Fibroblast of the aortic adventitia (primary cell): ENCODE measurements around the gene LRRC28. TPM values are rescaled to one million over a fixed set of nuclear protein-coding genes. Genes with fewer than 3 reads are reported as not detected.

Experiments
- DNase-seq: peaks from one replicate; pipeline ENCODE4 v3.0.0-alpha.2; 2010; ENCODE audit warnings: low read depth
- H3K4me3 ChIP-seq: 2 replicates; pipeline ENCODE4 v1.5.1; 2011; ENCODE audit warnings: low read depth, mild to moderate bottlenecking, control low read depth, low read length, moderate library complexity
- total RNA-seq: library from RNA; depleted of rRNA; stranded (reverse); fragments of >200 nt; gene quantifications from 2 replicates; pipeline ENCODE4 v1.2.3, GENCODE V29; 2012; ENCODE audit warnings: low replicate concordance
- TF ChIP-seq, protein P1 (sequence below): IDR thresholded peaks from 2 replicates; pipeline ENCODE4 v1.5.1; 2011; ENCODE audit warnings: mild to moderate bottlenecking, low read length, control low read depth, inconsistent platforms; ENCODE audit not compliant: insufficient read depth

The LRRC28 gene
- total RNA-seq, 1 donor, result 28.0 TPM

DNA sequence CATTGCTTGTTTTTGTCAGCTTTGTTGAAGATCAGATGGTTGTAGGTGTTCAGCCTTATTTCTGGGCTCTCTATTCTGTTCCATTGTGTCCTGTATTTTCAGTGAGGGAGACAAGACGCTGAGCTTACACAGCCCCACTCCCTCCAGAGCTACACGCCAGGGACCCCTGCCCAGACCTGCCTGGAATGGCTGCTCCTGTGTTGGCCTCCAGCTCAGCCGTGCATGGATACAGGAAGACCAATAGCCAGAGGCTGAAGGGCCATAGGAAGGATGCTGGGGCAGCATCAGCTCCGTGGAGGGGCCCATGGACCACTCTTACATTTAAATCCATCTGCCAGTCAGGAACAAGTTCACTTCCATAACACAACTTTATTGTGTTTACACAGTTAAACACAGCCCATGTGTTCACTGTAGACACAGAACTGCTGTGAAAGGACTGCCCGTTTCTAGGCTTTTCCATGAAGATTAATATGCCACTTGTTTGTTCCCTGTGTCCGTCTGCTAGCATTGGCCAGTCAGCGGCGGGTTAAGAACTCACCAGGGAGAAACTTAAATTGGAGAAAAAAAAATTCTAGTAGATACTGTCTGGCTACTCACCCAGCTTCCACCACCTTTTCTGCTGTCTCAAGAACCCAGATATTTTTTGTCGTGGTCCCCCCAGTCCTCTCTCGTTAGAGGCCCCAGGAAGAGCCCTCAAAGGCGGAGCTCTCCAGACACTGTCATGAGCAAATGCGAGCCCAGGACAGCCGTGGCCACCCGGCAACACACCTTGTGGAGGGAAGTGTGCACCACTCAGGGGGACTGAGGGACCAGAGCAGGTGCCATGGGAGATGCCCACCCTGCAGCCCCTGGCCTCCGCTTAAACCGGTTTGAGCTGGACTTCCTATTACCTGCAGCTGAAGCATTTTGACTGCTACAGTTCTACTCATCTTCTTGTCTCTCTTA is 172.2 kb downstream of the LRRC28 start:
- no peak overlapping the region for H3K4me3 ChIP-seq
- DNase-seq, result no peak
- TF ChIP-seq, protein P1, sequence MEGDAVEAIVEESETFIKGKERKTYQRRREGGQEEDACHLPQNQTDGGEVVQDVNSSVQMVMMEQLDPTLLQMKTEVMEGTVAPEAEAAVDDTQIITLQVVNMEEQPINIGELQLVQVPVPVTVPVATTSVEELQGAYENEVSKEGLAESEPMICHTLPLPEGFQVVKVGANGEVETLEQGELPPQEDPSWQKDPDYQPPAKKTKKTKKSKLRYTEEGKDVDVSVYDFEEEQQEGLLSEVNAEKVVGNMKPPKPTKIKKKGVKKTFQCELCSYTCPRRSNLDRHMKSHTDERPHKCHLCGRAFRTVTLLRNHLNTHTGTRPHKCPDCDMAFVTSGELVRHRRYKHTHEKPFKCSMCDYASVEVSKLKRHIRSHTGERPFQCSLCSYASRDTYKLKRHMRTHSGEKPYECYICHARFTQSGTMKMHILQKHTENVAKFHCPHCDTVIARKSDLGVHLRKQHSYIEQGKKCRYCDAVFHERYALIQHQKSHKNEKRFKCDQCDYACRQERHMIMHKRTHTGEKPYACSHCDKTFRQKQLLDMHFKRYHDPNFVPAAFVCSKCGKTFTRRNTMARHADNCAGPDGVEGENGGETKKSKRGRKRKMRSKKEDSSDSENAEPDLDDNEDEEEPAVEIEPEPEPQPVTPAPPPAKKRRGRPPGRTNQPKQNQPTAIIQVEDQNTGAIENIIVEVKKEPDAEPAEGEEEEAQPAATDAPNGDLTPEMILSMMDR, result no peak

DNA sequence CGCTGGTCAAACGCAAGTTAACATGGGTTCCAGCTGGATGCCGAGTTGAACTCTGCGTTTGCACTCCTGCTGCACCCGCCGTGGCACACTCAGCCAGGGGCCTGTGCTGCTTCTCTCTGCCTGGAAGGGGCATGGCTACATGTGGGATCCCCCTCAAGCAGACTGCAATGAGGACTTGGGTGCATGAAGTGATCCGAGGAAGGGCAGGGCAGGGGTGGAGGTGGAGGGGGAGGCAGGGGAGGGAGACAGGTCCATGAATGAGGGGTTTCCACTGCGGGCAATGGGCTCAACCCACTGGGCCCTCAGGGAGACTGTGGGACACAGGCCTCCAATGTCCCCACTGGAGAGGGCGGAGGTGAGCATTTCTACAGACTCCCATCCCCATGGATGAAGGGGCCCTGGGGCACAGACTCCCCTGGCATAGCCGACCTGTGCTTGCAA is 172.9 kb downstream of the LRRC28 start:
- DNase-seq, result no peak
- no peak overlapping the region for H3K4me3 ChIP-seq
- TF ChIP-seq, protein P1, result no peak

DNA sequence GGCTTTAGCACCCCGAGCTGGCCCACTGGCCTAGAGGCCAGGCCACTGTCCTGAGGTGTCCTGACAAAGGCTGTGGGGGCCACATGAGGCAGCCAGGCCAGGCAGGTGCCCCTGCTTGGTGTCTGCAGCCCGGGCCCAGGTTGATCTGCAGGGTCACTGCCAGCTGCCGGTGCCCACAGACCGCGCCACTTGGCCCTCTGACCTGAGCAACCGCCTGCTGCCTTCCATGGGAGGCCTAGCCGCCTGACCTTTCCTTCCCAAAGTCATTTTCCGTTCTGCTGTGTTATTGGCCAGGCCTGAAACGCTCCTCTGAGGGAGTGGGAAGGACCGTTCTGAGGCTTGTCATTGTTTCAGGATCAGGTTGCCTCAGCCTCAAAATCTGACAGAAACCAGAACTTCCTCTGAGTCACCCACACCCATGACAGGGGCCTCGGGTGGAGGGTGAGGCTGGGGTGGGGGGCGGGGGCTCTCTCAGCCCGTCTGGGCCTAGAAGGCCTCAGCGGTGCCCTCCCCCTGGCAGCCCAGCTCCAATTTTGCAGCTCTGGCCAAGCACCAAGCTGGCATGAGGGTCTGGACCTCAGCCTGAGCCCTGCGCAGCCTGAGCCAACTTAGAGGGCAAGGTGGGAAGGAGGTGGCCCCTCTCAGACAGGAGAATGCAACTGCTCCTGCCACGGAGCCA is 173.8 kb downstream of the LRRC28 start:
- TF ChIP-seq, protein P1, result no peak
- DNase-seq, result peak; percentile 95
- H3K4me3 ChIP-seq, result no peak overlapping the region

DNA sequence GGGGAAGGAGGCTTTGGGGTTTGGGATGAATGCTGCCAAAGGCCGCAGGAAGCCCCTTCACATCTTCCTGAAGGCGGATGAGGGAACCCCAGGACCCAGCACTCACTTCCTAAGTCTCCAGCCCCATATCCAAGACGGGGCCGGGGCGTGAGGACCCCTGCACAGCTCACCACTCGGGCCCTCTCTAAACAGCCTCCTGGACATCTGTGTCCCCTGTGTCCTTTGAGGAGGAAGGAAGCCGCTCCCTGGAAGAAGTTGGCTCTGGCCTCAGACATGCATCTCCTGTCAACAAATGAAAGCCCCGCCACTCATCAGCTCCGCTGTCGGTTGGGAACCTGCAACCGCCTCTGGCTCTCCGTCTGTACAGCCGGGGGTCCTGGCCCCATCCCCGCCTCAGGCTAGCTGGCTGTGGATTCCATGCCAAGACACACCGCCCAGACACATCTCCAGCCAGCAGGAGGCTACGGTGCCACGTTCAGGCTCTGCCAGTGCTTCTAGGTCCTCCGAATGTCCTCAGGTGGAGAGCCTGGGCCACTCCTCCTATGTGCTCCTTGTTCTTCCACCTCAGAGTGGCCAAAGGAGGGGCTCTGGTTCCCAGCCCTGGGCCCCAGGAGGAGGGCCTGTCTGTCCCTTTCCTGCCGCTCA is 174.5 kb downstream of the LRRC28 start:
- no peak for DNase-seq
- H3K4me3 ChIP-seq, result no peak overlapping the region
- TF ChIP-seq, protein P1, result peak; percentile 12

DNA sequence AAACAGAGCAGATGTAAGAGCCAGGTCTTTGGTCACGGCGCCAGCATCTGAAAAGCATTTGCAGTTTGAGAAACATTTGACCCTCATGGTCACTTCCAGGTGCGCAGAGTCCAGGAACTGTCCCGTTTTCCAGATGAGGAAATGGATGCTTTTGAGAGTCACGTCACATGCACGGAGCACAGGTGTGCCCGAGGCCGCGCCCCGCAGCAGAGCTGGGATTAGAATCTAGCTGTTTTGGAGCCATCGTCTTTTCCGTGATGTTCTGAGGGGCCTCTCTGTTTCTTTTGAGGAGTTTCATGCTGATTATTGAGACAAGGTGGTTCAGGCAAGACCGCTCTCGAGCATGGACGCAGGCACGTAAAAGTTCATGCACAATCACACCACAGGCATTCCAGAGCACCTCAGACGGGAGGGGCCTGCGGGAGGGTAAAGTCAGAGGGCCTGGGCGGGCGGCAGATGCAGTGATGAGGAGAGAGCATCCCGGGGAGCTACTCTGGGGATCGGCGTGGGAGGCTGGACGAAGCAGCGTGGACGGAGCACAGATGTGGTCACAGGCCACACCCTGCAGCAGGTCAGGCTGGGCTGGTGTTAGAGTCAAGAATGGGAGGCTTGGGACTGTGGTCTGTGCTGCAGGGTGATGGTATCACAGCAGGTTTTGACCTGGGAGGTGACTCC is 175.3 kb downstream of the LRRC28 start:
- TF ChIP-seq, protein P1, result no peak
- H3K4me3 ChIP-seq, result no peak overlapping the region
- no peak for DNase-seq

DNA sequence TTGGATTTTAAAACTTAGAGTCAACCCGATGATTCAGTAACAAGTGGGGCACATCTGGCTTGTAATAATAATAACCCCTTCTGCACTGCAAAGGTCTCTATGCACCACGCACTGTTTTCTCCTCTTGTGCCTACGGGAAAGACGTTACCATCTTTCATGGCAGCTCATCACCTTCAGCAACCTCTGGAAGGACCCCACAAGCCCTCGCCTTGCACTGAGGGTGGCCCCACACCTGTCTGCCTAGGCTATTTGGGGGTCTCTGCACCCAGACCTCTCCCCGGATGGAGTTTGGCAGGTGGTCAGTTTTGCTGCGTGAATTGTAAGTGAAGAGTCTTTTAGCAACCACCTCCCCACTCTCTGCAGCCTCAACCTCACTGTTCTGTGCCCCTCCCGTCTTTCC is 175.9 kb downstream of the LRRC28 start:
- no peak for DNase-seq
- H3K4me3 ChIP-seq, result no peak overlapping the region
- TF ChIP-seq, protein P1, result no peak
